ENCODE results near the gene MKKS.
A peak's percentile ranks its signal among the peaks of the same experiment; 100 is the strongest.

MKKS gene

DNA sequence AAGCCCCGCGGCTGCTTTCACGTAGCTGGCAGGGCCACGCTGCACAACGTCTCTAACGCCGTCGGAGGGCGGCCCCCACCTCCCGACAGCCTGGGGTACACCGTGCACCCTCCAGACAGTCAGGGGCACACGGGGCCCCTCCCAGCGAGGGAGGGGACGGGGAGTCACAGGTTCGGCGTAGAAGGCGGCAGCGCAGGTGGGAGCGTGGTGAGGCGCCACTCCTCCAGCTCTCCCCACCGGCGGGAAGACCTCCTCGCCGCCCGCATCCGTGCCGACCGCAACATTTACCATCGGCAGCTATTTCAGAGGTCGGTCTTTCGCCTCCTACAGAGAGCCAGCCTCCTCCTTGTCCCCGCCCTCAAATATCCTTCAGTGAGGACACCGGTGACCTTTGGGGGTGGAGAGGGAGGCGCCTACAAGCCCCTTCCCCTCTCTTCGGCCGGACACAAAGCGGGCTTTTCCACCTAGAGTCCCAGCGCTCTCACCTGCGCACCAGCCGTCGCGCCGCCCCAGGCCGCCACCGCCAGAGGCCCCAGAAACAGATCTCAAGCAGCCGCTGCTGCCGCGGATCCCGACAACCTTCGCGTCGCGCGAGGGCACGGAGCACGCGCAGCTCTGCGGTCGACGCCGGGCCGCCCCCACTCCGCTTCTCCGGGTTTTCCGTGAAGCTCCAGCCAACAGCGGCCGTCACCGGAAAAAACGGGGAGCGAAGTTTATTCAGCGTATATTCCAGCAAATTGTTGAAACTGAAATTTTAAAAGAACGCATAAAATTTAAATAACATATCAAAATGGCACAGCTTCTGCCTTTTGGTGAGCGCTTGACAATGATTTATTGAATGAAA, at the start of gene MKKS:
MKKS (minus strand) TSS at position 600 of the 844 bp plus-strand sequence. CDS start 20,708 bp downstream, outside the sequence.
- peak; percentile 73 for TF ChIP-seq MAX (IDR thresholded peaks at IDR 0.05; ENCODE audit: low read depth, low read length)
- peak; percentile 67 for TF ChIP-seq POLR2A (IDR thresholded peaks at IDR 0.05; ENCODE audit: extremely low read depth, insufficient read length)
- TF ChIP-seq, protein P1, sequence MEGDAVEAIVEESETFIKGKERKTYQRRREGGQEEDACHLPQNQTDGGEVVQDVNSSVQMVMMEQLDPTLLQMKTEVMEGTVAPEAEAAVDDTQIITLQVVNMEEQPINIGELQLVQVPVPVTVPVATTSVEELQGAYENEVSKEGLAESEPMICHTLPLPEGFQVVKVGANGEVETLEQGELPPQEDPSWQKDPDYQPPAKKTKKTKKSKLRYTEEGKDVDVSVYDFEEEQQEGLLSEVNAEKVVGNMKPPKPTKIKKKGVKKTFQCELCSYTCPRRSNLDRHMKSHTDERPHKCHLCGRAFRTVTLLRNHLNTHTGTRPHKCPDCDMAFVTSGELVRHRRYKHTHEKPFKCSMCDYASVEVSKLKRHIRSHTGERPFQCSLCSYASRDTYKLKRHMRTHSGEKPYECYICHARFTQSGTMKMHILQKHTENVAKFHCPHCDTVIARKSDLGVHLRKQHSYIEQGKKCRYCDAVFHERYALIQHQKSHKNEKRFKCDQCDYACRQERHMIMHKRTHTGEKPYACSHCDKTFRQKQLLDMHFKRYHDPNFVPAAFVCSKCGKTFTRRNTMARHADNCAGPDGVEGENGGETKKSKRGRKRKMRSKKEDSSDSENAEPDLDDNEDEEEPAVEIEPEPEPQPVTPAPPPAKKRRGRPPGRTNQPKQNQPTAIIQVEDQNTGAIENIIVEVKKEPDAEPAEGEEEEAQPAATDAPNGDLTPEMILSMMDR (IDR thresholded peaks at IDR 0.05; ENCODE audit: low read depth, low read length): no peak
- peak; percentile 83 for TF ChIP-seq MYC (IDR thresholded peaks at IDR 0.05; ENCODE audit: low read depth, low read length)
- peak within 1 kb of the TSS; percentile 87 for H3K4me3 ChIP-seq (ENCODE audit: low read depth, low read length)
- DNase-seq (ENCODE audit: low read depth): peak; percentile 94

GRCh38 chr20:10483691-10484090, 49.7 kb upstream of the MKKS start:
- H3K4me3 ChIP-seq (ENCODE audit: low read depth, low read length): no peak overlapping the region
- DNase-seq (ENCODE audit: low read depth): no peak
- TF ChIP-seq MAX (IDR thresholded peaks at IDR 0.05; ENCODE audit: low read depth, low read length) (no peak), MYC (IDR thresholded peaks at IDR 0.05; ENCODE audit: low read depth, low read length) (no peak), POLR2A (IDR thresholded peaks at IDR 0.05; ENCODE audit: extremely low read depth, insufficient read length) (no peak)
- TF ChIP-seq, protein P1 (IDR thresholded peaks at IDR 0.05; ENCODE audit: low read depth, low read length): no peak

GRCh38 chr20:10481676-10482075, 47.7 kb upstream of the MKKS start:
- no peak overlapping the region for H3K4me3 ChIP-seq (ENCODE audit: low read depth, low read length)
- DNase-seq (ENCODE audit: low read depth): no peak
- TF ChIP-seq, protein P1 (IDR thresholded peaks at IDR 0.05; ENCODE audit: low read depth, low read length): no peak
- TF ChIP-seq MYC (IDR thresholded peaks at IDR 0.05; ENCODE audit: low read depth, low read length): no peak
- TF ChIP-seq MAX (IDR thresholded peaks at IDR 0.05; ENCODE audit: low read depth, low read length): no peak
- TF ChIP-seq POLR2A (IDR thresholded peaks at IDR 0.05; ENCODE audit: extremely low read depth, insufficient read length): no peak

- no peak for DNase-seq (ENCODE audit: low read depth)
- TF ChIP-seq, protein P1 (IDR thresholded peaks at IDR 0.05; ENCODE audit: low read depth, low read length): no peak
- TF ChIP-seq MAX (IDR thresholded peaks at IDR 0.05; ENCODE audit: low read depth, low read length) (no peak), MYC (IDR thresholded peaks at IDR 0.05; ENCODE audit: low read depth, low read length) (no peak), POLR2A (IDR thresholded peaks at IDR 0.05; ENCODE audit: extremely low read depth, insufficient read length) (no peak)
- no peak overlapping the region for H3K4me3 ChIP-seq (ENCODE audit: low read depth, low read length)
Observed at GRCh38 chr20:10478930-10479329, 44.9 kb upstream of the MKKS start.

- H3K4me3 ChIP-seq (ENCODE audit: low read depth, low read length): no peak overlapping the region
- TF ChIP-seq MYC (IDR thresholded peaks at IDR 0.05; ENCODE audit: low read depth, low read length) (no peak), POLR2A (IDR thresholded peaks at IDR 0.05; ENCODE audit: extremely low read depth, insufficient read length) (no peak), MAX (IDR thresholded peaks at IDR 0.05; ENCODE audit: low read depth, low read length) (no peak)
- TF ChIP-seq, protein P1 (IDR thresholded peaks at IDR 0.05; ENCODE audit: low read depth, low read length): no peak
- no peak for DNase-seq (ENCODE audit: low read depth)
Observed at GRCh38 chr20:10478205-10478604, 44.2 kb upstream of the MKKS start.

All from NB4 (cell line).